ENCODE measurements around the gene GDAP2.
"Not testable (repeated sequence)": the region's sequence is repeated elsewhere in the genome, so short reads cannot be mapped to it uniquely, and the experiment has no call there.

GDAP2 gene

GRCh38 chr1:117897551-117897950 is 31.9 kb downstream of the GDAP2 start:
- no peak for DNase-seq

GRCh38 chr1:117895482-117896114 is 33.8 kb downstream of the GDAP2 start:
- DNase-seq: no peak

- no peak for DNase-seq
These were observed 35.3 kb downstream of the GDAP2 start for GRCh38 chr1:117894078-117894477.

- no peak for DNase-seq
These were observed 36.9 kb downstream of the GDAP2 start for GRCh38 chr1:117892512-117892911.

GRCh38 chr1:117890452-117890851 is 39.0 kb downstream of the GDAP2 start:
- no peak for DNase-seq

GRCh38 chr1:117886101-117886795 is 43.2 kb downstream of the GDAP2 start:
- no peak for DNase-seq

- no peak for DNase-seq
These were observed 45.8 kb downstream of the GDAP2 start for GRCh38 chr1:117883616-117884015.

GRCh38 chr1:117879284-117879683 is 50.1 kb downstream of the GDAP2 start:
- no peak for DNase-seq

GRCh38 chr1:117877823-117878222 is 51.6 kb downstream of the GDAP2 start:
- no peak for DNase-seq

- DNase-seq: no peak
These were observed 58.4 kb downstream of the GDAP2 start for GRCh38 chr1:117871013-117871412.

- no peak for DNase-seq
These were observed 67.7 kb downstream of the GDAP2 start for GRCh38 chr1:117861694-117862093.

- DNase-seq: no peak
These were observed 68.4 kb downstream of the GDAP2 start for GRCh38 chr1:117860896-117861610.

GRCh38 chr1:117859901-117860300 is 69.5 kb downstream of the GDAP2 start:
- no peak for DNase-seq

GRCh38 chr1:117857418-117857817 is 72.0 kb downstream of the GDAP2 start:
- DNase-seq: no peak

GRCh38 chr1:117852853-117853553 is 76.4 kb downstream of the GDAP2 start:
- DNase-seq: no peak

- DNase-seq: no peak
These were observed 77.7 kb downstream of the GDAP2 start for GRCh38 chr1:117851687-117852086.

GRCh38 chr1:117846674-117847425 is 82.6 kb downstream of the GDAP2 start:
- no peak for DNase-seq

- not testable (repeated sequence) for DNase-seq
These were observed 84.9 kb downstream of the GDAP2 start for GRCh38 chr1:117844478-117844877.

GRCh38 chr1:117843791-117844190 is 85.6 kb downstream of the GDAP2 start:
- DNase-seq: no peak

GRCh38 chr1:117842408-117843170 is 86.8 kb downstream of the GDAP2 start:
- no peak for DNase-seq

GRCh38 chr1:117841117-117841650 is 88.2 kb downstream of the GDAP2 start:
- no peak for DNase-seq

GRCh38 chr1:117838911-117839310 is 90.5 kb downstream of the GDAP2 start:
- DNase-seq: no peak
